Stimulated activated CD4-positive, alpha-beta T cell treated with anti-CD3 and anti-CD28 coated beads, Interleukin-12 subunit alpha, Interleukin-12 subunit beta, amount 100 ng/mL, for 24 hours (primary cell): ENCODE data around the gene PKHD1.

Experiments
- DNase-seq, 2 experiments: peaks; one replicate each; pipeline ENCODE4 v3.0.0-alpha.2; 2020; ENCODE audit warnings: low read depth in 2 of 2

Gene PKHD1

GRCh38 chr6:51618563-51618962 is 468.9 kb downstream of the PKHD1 start:
- DNase-seq, result no peak

GRCh38 chr6:51617751-51618150 is 469.7 kb downstream of the PKHD1 start:
- DNase-seq, result no peak

- DNase-seq, result no peak
Measured at GRCh38 chr6:51616243-51616642, 471.2 kb downstream of the PKHD1 start.

GRCh38 chr6:51614725-51615124 is 472.7 kb downstream of the PKHD1 start:
- DNase-seq, result no peak

GRCh38 chr6:51613558-51613957 is 473.9 kb downstream of the PKHD1 start:
- no peak for DNase-seq

- DNase-seq, result no peak
Measured at GRCh38 chr6:51608932-51609331, 478.5 kb downstream of the PKHD1 start.

GRCh38 chr6:51608383-51608782 is 479.0 kb downstream of the PKHD1 start:
- no peak for DNase-seq

GRCh38 chr6:51600514-51600913 is 486.9 kb downstream of the PKHD1 start:
- no peak for DNase-seq

- no peak for DNase-seq
Measured at GRCh38 chr6:51598171-51598570, 489.2 kb downstream of the PKHD1 start.

- no peak for DNase-seq
Measured at GRCh38 chr6:51594981-51595380, 492.4 kb downstream of the PKHD1 start.

GRCh38 chr6:51585264-51585663 is 502.1 kb downstream of the PKHD1 start:
- no peak for DNase-seq

- no peak for DNase-seq
Measured at GRCh38 chr6:51584163-51584562, 503.2 kb downstream of the PKHD1 start.

GRCh38 chr6:51578994-51579393 is 508.4 kb downstream of the PKHD1 start:
- no peak for DNase-seq

GRCh38 chr6:51578362-51578761 is 509.1 kb downstream of the PKHD1 start:
- DNase-seq, result no peak

GRCh38 chr6:51574040-51574439 is 513.4 kb downstream of the PKHD1 start:
- DNase-seq, result no peak

GRCh38 chr6:51571168-51571567 is 516.2 kb downstream of the PKHD1 start:
- DNase-seq, result no peak

GRCh38 chr6:51570168-51570921 is 517.1 kb downstream of the PKHD1 start:
- DNase-seq, result no peak

- DNase-seq, result no peak
Measured at GRCh38 chr6:51569594-51569993, 517.8 kb downstream of the PKHD1 start.

GRCh38 chr6:51568771-51569170 is 518.6 kb downstream of the PKHD1 start:
- no peak for DNase-seq

- no peak for DNase-seq
Measured at GRCh38 chr6:51565472-51565871, 521.9 kb downstream of the PKHD1 start.
